Measurements from ENCODE around the gene SOX4.
A peak's percentile ranks its signal among the peaks of the same experiment; 100 is the strongest.

The SOX4 gene

DNA sequence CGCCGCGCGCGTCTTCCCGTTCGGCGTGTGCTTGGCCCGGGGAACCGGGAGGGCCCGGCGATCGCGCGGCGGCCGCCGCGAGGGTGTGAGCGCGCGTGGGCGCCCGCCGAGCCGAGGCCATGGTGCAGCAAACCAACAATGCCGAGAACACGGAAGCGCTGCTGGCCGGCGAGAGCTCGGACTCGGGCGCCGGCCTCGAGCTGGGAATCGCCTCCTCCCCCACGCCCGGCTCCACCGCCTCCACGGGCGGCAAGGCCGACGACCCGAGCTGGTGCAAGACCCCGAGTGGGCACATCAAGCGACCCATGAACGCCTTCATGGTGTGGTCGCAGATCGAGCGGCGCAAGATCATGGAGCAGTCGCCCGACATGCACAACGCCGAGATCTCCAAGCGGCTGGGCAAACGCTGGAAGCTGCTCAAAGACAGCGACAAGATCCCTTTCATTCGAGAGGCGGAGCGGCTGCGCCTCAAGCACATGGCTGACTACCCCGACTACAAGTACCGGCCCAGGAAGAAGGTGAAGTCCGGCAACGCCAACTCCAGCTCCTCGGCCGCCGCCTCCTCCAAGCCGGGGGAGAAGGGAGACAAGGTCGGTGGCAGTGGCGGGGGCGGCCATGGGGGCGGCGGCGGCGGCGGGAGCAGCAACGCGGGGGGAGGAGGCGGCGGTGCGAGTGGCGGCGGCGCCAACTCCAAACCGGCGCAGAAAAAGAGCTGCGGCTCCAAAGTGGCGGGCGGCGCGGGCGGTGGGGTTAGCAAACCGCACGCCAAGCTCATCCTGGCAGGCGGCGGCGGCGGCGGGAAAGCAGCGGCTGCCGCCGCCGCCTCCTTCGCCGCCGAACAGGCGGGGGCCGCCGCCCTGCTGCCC, 1.1 kb downstream of the SOX4 start:
- DNase-seq = peak; percentile 65

DNA sequence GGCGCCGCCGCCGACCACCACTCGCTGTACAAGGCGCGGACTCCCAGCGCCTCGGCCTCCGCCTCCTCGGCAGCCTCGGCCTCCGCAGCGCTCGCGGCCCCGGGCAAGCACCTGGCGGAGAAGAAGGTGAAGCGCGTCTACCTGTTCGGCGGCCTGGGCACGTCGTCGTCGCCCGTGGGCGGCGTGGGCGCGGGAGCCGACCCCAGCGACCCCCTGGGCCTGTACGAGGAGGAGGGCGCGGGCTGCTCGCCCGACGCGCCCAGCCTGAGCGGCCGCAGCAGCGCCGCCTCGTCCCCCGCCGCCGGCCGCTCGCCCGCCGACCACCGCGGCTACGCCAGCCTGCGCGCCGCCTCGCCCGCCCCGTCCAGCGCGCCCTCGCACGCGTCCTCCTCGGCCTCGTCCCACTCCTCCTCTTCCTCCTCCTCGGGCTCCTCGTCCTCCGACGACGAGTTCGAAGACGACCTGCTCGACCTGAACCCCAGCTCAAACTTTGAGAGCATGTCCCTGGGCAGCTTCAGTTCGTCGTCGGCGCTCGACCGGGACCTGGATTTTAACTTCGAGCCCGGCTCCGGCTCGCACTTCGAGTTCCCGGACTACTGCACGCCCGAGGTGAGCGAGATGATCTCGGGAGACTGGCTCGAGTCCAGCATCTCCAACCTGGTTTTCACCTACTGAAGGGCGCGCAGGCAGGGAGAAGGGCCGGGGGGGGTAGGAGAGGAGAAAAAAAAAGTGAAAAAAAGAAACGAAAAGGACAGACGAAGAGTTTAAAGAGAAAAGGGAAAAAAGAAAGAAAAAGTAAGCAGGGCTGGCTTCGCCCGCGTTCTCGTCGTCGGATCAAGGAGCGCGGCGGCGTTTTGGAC, 2.0 kb downstream of the SOX4 start:
- DNase-seq = peak; percentile 65

DNA sequence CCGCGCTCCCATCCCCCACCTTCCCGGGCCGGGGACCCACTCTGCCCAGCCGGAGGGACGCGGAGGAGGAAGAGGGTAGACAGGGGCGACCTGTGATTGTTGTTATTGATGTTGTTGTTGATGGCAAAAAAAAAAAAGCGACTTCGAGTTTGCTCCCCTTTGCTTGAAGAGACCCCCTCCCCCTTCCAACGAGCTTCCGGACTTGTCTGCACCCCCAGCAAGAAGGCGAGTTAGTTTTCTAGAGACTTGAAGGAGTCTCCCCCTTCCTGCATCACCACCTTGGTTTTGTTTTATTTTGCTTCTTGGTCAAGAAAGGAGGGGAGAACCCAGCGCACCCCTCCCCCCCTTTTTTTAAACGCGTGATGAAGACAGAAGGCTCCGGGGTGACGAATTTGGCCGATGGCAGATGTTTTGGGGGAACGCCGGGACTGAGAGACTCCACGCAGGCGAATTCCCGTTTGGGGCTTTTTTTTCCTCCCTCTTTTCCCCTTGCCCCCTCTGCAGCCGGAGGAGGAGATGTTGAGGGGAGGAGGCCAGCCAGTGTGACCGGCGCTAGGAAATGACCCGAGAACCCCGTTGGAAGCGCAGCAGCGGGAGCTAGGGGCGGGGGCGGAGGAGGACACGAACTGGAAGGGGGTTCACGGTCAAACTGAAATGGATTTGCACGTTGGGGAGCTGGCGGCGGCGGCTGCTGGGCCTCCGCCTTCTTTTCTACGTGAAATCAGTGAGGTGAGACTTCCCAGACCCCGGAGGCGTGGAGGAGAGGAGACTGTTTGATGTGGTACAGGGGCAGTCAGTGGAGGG, 2.8 kb downstream of the SOX4 start:
- peak; percentile 78 for DNase-seq

DNA sequence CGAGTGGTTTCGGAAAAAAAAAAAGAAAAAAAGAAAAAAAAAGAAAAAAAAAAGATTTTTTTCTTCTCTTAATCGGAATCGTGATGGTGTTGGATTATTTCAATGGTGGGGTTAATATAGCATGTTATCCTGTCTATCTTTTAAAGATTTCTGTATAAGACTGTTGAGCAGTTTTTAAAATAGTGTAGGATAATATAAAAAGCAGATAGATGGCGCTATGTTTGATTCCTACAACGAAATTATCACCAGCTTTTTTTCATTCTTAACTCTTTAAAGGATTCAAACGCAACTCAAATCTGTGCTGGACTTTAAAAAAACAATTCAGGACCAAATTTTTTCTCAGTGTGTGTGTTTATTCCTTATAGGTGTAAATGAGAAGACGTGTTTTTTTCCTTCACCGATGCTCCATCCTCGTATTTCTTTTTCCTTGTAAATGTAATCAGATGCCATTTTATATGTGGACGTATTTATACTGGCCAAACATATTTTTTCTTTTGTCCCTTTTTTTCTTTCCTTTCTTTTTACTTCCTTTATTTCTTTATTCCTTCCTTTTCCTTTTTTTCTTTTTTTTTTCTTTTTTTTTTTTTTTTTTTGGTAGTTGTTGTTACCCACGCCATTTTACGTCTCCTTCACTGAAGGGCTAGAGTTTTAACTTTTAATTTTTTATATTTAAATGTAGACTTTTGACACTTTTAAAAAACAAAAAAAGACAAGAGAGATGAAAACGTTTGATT, 3.6 kb downstream of the SOX4 start:
- DNase-seq = peak; percentile 60

DNA sequence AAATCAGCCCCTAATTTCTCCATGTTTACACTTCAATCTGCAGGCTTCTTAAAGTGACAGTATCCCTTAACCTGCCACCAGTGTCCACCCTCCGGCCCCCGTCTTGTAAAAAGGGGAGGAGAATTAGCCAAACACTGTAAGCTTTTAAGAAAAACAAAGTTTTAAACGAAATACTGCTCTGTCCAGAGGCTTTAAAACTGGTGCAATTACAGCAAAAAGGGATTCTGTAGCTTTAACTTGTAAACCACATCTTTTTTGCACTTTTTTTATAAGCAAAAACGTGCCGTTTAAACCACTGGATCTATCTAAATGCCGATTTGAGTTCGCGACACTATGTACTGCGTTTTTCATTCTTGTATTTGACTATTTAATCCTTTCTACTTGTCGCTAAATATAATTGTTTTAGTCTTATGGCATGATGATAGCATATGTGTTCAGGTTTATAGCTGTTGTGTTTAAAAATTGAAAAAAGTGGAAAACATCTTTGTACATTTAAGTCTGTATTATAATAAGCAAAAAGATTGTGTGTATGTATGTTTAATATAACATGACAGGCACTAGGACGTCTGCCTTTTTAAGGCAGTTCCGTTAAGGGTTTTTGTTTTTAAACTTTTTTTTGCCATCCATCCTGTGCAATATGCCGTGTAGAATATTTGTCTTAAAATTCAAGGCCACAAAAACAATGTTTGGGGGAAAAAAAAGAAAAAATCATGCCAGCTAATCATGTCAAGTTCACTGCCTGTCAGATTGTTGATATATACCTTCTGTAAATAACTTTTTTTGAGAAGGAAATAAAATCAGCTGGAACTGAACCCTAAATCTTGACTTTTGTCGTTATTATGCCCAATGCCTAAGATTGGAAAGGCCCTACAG, 4.5 kb downstream of the SOX4 start:
- peak; percentile 48 for DNase-seq

DNA sequence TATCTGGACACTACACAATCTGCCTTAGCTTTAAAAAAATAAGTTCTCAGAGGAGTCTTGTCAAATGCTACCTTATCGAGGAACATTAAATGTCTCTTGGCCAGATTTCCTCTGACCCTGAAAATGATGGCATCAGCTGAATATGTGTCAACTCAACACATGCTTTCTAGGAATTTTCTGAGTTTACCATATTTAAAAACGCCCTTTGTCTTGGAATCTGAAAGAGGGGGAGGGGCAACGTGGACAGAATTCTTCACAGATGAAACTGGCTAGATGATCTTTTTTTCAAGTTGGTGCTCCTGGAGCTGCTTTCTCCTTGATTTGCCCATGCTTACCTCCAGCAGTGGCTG, 5.1 kb downstream of the SOX4 start:
- DNase-seq = peak; percentile 26

DNA sequence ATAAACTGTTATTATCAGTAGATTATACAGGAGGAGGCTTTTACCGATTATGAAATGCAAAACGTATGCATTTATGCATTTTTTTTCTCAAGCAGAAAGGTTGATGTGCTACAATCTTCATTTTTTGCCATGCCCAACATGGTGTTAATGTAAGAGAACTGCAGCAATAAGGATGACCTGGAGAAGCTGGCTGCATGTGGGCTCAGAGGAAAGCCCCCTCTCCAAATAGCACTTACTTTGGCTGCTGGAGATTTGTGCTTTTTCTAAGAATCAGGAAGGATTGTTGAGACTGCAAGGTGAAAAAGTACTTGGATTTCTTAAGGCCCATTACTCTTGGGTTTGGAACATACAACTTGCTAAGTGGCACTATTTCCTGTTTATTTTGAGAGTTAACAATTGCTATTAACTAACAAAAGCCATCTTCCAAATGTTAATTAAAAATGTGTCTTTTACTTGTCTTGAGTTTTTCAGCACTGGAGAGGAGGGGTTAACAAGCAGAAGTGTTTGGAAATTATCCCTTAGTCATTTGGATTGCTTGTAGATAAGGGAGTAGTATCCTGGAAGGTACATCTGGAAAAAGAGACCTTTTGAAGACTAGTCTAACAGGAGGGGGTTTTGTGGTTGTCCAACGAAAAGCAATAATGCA, 5.6 kb downstream of the SOX4 start:
- no peak for DNase-seq

DNA sequence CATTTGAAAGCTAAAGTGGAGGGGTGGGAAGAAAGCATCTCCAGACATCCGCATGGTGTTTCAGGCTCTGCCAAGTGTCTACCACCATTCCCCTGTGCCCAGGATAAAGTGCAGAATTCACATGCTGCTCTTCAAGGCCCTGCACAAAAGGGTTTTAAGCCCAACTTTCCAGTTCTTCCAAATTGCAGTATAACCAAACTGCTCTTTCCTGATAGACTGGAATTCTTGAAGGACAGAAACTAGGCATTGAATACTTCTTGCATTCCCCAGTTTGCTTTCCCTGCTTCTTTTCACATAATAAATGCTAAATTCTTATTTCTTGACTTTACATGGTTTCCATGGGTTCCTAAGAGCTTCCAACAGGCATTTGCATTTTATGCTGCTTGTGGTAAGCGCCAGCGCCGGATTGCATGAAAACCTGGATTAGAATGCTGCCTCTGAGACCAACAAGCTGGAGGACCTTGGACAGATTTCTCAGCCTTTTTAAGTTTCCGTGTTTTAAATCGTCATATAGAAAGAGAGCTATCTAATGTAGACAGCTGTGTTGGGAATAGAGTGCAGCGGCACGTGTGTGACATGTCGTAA, 7.9 kb downstream of the SOX4 start:
- no peak for DNase-seq

DNA sequence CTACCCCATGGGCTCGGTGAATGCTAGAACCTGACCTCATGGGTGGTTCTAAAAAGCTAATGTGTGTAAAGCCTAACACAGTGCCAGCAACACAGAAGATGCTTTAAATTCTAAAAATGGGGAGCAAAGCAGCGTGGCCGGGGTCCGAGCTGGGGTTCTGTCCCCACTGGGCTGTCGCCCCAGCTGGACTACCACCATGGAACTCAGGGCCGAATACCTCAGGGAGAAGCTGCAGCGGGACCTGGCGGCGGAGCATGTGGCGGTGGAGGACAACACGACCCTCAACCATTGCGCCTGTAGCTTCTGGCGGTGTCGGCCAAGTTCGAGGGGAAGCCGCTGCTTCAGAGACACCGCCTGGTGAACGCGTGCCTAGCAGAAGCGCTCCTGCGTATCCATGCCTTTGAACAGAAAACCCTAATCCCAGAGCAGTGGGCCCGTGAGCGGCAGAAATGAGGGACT, 8.4 kb downstream of the SOX4 start:
- no peak for DNase-seq

DNA sequence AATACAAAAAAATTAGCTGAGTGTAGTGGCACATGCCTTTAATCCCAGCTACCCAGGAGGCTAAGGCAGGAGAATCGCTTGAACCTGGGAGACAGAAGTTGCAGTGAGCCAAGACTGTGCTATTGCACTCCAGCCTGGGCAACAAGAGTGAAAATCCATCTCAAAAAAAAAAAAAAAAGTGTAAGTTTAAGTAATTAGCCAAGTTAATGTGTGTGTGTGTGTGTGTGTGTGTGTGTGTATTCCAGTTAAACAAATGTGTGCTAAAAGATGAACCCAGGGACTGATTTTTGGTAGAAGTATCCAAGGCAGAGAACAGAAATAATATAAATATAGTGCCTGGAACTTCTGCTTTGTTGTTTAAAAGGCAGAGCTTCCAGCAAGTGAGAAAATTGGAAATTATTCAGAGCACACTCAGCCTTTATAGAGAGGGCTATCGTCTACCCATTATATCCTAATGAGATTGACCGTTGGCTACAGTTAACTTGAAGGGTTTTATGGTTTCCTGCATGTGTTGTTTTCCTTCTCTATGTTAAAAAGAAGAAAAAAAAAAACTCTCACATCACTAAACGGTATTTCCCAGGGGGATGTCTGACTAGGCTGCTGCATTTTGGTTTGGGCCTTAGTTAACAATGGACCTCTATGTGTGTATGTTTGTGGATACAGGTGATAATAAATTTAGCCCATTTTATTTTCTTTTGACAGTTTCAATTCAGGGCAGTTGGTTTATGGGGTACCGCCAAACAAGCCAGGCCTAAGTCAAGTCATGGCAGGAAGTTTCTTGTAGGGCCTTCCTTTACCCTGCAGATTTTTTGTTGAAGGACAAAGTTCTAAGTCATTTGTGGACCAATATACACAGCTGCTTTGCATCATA, 9.8 kb downstream of the SOX4 start:
- no peak for DNase-seq

DNA sequence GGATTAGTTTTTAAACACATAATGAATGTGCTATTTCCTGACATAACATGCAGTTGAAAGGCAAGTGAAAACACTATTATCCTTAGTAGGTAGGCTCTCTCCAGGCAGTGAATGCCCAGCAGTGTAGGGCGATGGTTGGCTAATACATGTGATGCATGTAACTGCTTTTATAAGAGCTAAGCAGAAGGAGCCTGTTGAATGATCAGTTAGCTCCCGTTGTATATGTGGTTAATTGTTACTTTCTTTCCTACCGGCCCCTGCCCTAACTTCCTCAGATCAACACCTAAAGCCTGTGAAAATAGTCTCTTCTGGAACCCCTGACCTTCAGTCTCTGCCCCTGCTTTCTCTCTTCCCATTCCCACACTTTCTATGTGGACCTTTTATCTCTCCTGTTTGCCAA, 10.5 kb downstream of the SOX4 start:
- no peak for DNase-seq

DNA sequence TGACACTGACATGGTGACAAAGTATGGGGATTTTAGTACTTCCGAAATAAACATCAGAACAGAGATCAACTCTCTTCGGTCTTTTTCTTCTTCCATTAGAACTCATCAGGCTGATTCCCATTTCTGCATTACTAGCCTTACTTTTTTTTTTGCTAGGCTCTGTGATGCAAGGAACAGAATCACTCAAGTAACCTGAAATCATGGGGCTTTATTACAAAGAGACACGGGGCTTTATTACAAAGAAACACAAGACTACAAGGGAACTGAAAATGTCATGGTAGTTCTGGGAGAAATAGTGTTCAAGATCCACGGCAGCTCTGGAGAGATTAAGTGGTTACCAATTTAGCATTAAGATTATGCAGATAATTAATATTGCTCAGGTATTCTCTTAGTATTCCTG, 11.6 kb downstream of the SOX4 start:
- DNase-seq = no peak

DNA sequence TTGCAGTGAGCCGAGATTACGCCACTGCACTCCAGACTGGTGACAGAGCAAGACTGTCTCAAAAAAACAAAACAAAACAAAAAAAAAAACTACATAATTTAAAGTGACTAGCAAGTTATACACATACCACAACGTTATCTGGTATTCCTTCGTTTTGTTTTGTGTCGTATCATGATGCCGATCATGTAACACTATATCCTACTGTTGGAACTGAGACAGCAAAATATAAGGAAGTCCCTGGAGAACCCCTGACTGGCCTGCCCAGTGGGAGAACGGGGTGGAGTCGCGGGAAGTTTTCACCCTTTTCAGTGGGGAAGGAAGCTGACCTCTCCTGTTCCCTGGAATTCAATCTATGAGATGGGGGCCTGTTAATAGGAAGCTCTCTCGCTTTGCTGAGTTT, 15.1 kb downstream of the SOX4 start:
- no peak for DNase-seq

DNA sequence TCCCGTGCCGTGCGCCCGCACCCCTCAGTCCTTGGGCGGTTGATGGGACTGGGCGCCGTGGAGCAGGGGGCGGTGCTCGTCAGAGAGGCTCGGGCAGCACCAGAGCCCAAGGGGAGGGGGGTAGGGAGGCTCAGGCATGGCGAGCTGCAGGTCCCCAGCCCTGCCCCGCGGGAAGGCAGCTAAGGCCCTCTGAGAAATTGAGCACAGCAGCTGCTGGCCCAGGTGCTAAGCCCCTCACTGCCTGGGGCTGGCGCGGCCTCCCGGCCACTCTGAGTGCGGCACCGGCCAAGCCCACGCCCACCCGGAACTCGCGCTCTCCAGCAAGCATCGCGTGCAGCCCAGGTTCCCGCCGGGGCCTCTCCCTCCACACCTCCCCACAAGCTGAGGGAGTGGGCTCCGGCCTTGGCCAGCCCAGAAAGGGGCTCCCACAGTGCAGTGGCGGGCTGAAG, 16.4 kb downstream of the SOX4 start:
- DNase-seq = no peak

DNA sequence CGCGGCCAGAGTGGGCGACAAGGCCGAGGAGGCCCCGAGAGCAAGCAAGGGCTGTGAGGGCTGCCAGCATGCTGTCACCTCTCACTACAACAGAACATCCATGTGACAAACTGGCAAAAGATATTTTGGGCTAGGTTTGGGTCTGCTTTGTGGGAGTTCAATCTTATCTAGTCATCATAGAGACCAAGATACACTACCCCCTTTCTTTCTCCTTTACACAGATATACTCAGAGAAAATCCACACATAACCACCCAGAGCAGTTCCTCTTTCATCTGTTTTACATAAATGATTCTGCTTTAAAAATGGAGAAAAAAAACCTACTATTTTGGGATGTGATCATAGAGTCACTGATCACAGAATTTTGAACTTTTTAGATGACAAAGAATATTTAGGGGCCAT, 16.8 kb downstream of the SOX4 start:
- DNase-seq = no peak

DNA sequence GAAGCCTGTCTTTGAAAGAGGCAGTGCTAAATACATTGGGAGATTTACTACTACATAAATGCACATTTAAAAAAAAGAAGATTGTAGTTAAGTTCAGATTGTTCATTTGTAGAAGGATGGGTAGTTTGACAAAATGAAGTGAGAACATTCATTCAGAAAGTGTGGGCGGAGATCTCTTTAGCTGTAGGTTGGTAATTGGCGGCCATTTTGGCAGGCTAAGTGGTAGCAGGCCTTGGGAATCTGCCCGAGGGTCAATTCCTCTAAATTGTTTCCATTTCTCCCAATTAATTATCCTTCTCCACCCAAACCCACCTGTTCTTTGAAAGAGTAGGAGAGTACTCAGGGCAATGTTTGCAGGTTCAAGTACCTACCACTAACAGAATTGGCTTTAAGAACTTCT, 17.9 kb downstream of the SOX4 start:
- DNase-seq = no peak

DNA sequence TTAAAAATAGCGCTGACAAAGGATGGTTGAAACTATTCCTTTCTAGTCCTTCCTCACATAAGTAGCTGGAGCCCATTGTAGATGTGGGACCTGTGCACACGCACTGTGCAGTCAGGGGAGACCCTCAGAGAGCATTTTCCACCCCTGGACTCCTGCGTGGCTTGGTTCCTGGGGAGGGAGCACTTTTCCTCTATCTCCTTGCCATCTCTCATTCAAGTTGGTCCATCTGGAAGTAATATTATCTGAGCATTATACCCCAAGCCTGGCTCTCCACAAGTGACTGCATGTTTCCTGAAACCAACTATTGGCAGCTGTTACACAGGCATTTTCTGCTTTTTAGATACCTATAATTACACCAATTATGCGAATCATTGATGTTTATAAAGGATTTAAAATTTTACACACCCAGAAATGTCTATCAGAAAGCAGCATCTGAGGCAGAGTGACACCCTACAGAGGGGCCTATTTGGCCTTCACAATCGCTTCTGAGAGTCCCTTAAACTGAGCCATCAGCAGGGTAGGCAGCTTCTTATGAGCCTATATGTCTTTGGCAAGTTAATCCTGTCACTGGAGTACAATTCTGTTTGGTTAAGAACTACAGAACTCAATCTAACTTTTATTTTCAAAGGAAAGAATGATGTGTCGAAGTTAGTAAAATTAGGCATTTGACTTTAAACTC, 18.7 kb downstream of the SOX4 start:
- no peak for DNase-seq

DNA sequence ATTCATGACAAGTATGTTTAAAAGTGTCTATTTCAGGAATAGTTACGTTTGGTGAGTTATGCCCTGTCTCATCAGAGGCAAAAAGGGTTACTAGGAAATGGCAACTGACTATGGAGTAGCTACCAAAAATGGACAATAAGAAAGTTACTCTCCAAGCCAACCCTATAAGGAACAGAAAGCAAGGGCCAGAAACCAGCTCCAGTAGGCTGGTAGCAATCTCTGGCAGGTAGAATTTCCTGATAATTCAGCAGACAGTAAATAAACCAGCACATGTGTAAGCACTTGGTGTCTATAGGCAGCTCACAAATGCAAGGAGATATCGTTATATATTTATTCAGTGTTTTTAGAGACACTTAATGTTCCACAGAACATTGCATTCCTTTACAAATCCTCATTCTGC, 20.3 kb downstream of the SOX4 start:
- no peak for DNase-seq

DNA sequence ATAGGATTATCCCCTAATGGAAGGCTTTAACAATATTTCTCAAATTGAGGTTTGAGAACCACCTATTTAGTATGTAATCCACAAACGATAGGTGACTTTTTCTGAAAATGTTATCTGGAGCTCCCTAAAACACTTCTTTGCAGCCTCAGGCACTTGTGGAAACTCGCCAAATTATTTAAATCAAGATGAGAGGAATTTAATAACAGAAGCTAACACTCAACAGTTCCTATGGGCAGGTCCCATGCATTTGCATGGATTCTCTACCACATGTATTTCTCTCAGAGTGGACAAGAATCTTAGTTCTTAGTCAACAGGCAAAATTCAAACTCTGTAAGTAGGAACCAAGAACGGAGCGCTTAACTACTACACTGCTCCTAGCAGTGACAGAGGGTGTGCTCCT, 20.7 kb downstream of the SOX4 start:
- DNase-seq = no peak
